ENCODE results near the gene MICALL2. TPM values are rescaled to one million over a fixed set of nuclear protein-coding genes. Genes with fewer than 3 reads are reported as not detected.

MICALL2 gene
- total RNA-seq, 1 experiment from 2014 or later: not detected

- Histone ChIP-seq H3K9ac (ENCODE audit: low read length) (no peak overlapping the region), H3K4me2 (ENCODE audit: low read depth, low read length, poor library complexity, severe bottlenecking) (no peak overlapping the region), H4K20me1 (ENCODE audit: insufficient read depth, low read depth, low read length) (no peaks in the 10 kb centered on the region), H3K27ac (ENCODE audit: low read length) (no peak overlapping the region), H3K4me1 (ENCODE audit: low read length) (no peaks in the 10 kb centered on the region; the same call in 1 of the 2 replicates), H3K36me3 (ENCODE audit: insufficient read depth, low read length) (no peaks in the 10 kb centered on the region), H2AFZ (ENCODE audit: low read length) (no peak overlapping the region), H3K4me3 (ENCODE audit: low read length) (no peak overlapping the region), H3K79me2 (ENCODE audit: low read length) (no peaks in the 10 kb centered on the region), H3K9me2 (replicated peaks; ENCODE audit: insufficient read depth, low read length) (no peaks in the 10 kb centered on the region), H3K9me3 (ENCODE audit: low read length) (no peaks in the 10 kb centered on the region), H3K27me3 (ENCODE audit: low read length) (no peaks in the 10 kb centered on the region)
- DNase-seq: no peak
These were observed 32.1 kb downstream of the MICALL2 start for GRCh38 chr7:1427064-1427657.

GRCh38 chr7:1426474-1426873, 32.8 kb downstream of the MICALL2 start:
- no peaks in the 10 kb centered on the region; the same call in 1 of the 2 replicates for H3K4me1 ChIP-seq (ENCODE audit: low read length)
- no peak overlapping the region for H2AFZ ChIP-seq (ENCODE audit: low read length)
- no peaks in the 10 kb centered on the region for H3K79me2 ChIP-seq (ENCODE audit: low read length)
- H3K36me3 ChIP-seq (ENCODE audit: insufficient read depth, low read length): no peaks in the 10 kb centered on the region
- H3K9me2 ChIP-seq (replicated peaks; ENCODE audit: insufficient read depth, low read length): no peaks in the 10 kb centered on the region
- H3K4me3 ChIP-seq (ENCODE audit: low read length): no peak overlapping the region
- H4K20me1 ChIP-seq (ENCODE audit: insufficient read depth, low read depth, low read length): no peaks in the 10 kb centered on the region
- no peak overlapping the region for H3K27ac ChIP-seq (ENCODE audit: low read length)
- H3K9me3 ChIP-seq (ENCODE audit: low read length): no peaks in the 10 kb centered on the region
- H3K4me2 ChIP-seq (ENCODE audit: low read depth, low read length, poor library complexity, severe bottlenecking): no peak overlapping the region
- no peak for DNase-seq
- H3K9ac ChIP-seq (ENCODE audit: low read length): no peak overlapping the region
- no peaks in the 10 kb centered on the region for H3K27me3 ChIP-seq (ENCODE audit: low read length)

DNA sequence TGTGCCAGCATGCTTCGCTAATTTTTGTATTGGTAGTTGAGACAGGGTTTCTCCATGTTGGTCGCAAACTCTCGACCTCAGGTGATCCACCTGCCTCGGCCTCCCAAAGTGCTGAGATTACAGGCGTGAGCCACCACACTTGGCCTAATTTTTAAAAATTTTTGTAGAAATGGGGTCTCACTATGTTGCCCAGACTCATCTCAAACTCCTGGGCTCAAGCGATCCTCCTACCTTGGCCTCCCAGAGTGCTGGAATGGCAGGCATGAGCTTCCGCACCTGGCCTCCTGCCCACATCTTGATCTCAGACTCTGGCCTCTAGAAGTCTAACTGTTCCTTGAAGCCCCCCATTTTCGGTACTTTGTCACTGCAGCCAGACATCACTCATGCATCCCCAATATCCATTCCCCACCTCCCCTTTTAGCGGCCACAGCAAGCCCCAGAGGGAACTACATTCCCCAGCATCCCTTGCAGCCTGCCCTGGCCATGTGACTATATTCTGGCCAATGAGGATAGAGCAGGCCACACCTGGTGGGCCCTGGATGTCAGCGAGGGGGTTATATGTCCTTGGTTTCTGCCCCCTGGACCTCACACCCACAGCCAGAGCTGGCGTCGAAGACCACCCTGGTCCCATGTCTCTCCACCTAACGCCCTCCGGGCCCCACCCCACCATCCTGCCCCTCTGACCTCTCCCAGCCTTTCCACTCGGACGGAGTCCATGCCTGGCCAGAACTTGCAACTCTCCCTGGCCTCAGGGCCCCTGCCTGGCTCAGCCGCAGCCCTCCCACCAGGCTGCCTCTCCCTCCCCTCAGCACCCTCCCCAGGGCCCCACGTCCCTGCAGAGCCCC, 33.8 kb downstream of the MICALL2 start:
- H4K20me1 ChIP-seq (ENCODE audit: insufficient read depth, low read depth, low read length): no peaks in the 10 kb centered on the region
- no peak overlapping the region for H3K4me3 ChIP-seq (ENCODE audit: low read length)
- H3K9ac ChIP-seq (ENCODE audit: low read length): no peak overlapping the region
- no peak overlapping the region for H2AFZ ChIP-seq (ENCODE audit: low read length)
- no peaks in the 10 kb centered on the region for H3K27me3 ChIP-seq (ENCODE audit: low read length)
- H3K4me2 ChIP-seq (ENCODE audit: low read depth, low read length, poor library complexity, severe bottlenecking): no peak overlapping the region
- no peaks in the 10 kb centered on the region for H3K79me2 ChIP-seq (ENCODE audit: low read length)
- H3K36me3 ChIP-seq (ENCODE audit: insufficient read depth, low read length): no peaks in the 10 kb centered on the region
- H3K27ac ChIP-seq (ENCODE audit: low read length): no peak overlapping the region
- no peaks in the 10 kb centered on the region; the same call in 1 of the 2 replicates for H3K4me1 ChIP-seq (ENCODE audit: low read length)
- DNase-seq: peak; percentile 72
- no peaks in the 10 kb centered on the region for H3K9me2 ChIP-seq (replicated peaks; ENCODE audit: insufficient read depth, low read length)
- H3K9me3 ChIP-seq (ENCODE audit: low read length): no peaks in the 10 kb centered on the region

- no peak for DNase-seq
- no peak overlapping the region for H3K9ac ChIP-seq (ENCODE audit: low read length)
- H3K27ac ChIP-seq (ENCODE audit: low read length): no peak overlapping the region
- H3K4me2 ChIP-seq (ENCODE audit: low read depth, low read length, poor library complexity, severe bottlenecking): no peak overlapping the region
- no peaks in the 10 kb centered on the region for H3K9me2 ChIP-seq (replicated peaks; ENCODE audit: insufficient read depth, low read length)
- no peak overlapping the region for H3K4me3 ChIP-seq (ENCODE audit: low read length)
- no peaks in the 10 kb centered on the region for H4K20me1 ChIP-seq (ENCODE audit: insufficient read depth, low read depth, low read length)
- H3K36me3 ChIP-seq (ENCODE audit: insufficient read depth, low read length): no peaks in the 10 kb centered on the region
- no peaks in the 10 kb centered on the region for H3K9me3 ChIP-seq (ENCODE audit: low read length)
- H3K79me2 ChIP-seq (ENCODE audit: low read length): no peaks in the 10 kb centered on the region
- H3K4me1 ChIP-seq (ENCODE audit: low read length): no peaks in the 10 kb centered on the region; the same call in 1 of the 2 replicates
- H2AFZ ChIP-seq (ENCODE audit: low read length): no peak overlapping the region
- no peaks in the 10 kb centered on the region for H3K27me3 ChIP-seq (ENCODE audit: low read length)
These were observed 35.2 kb downstream of the MICALL2 start for GRCh38 chr7:1424041-1424440.

GRCh38 chr7:1423264-1423811, 35.9 kb downstream of the MICALL2 start:
- no peaks in the 10 kb centered on the region for H3K79me2 ChIP-seq (ENCODE audit: low read length)
- no peaks in the 10 kb centered on the region; the same call in 1 of the 2 replicates for H3K4me1 ChIP-seq (ENCODE audit: low read length)
- no peaks in the 10 kb centered on the region for H3K9me2 ChIP-seq (replicated peaks; ENCODE audit: insufficient read depth, low read length)
- H3K27me3 ChIP-seq (ENCODE audit: low read length): no peaks in the 10 kb centered on the region
- H3K4me2 ChIP-seq (ENCODE audit: low read depth, low read length, poor library complexity, severe bottlenecking): no peak overlapping the region
- no peaks in the 10 kb centered on the region for H3K9me3 ChIP-seq (ENCODE audit: low read length)
- no peak overlapping the region for H3K27ac ChIP-seq (ENCODE audit: low read length)
- DNase-seq: no peak
- H4K20me1 ChIP-seq (ENCODE audit: insufficient read depth, low read depth, low read length): no peaks in the 10 kb centered on the region
- H3K4me3 ChIP-seq (ENCODE audit: low read length): no peak overlapping the region
- H3K9ac ChIP-seq (ENCODE audit: low read length): no peak overlapping the region
- H3K36me3 ChIP-seq (ENCODE audit: insufficient read depth, low read length): no peaks in the 10 kb centered on the region
- H2AFZ ChIP-seq (ENCODE audit: low read length): no peak overlapping the region

GRCh38 chr7:1422512-1423263, 36.6 kb downstream of the MICALL2 start:
- Histone ChIP-seq H3K27me3 (ENCODE audit: low read length) (no peaks in the 10 kb centered on the region), H2AFZ (ENCODE audit: low read length) (no peak overlapping the region), H3K4me1 (ENCODE audit: low read length) (no peaks in the 10 kb centered on the region; the same call in 1 of the 2 replicates), H3K4me2 (ENCODE audit: low read depth, low read length, poor library complexity, severe bottlenecking) (no peak overlapping the region), H3K9ac (ENCODE audit: low read length) (no peak overlapping the region), H3K9me3 (ENCODE audit: low read length) (no peaks in the 10 kb centered on the region), H3K4me3 (ENCODE audit: low read length) (no peak overlapping the region), H3K79me2 (ENCODE audit: low read length) (no peaks in the 10 kb centered on the region), H3K27ac (ENCODE audit: low read length) (no peak overlapping the region), H3K36me3 (ENCODE audit: insufficient read depth, low read length) (no peaks in the 10 kb centered on the region), H3K9me2 (replicated peaks; ENCODE audit: insufficient read depth, low read length) (no peaks in the 10 kb centered on the region), H4K20me1 (ENCODE audit: insufficient read depth, low read depth, low read length) (no peaks in the 10 kb centered on the region)
- peak; percentile 52 for DNase-seq

GRCh38 chr7:1421946-1422345, 37.3 kb downstream of the MICALL2 start:
- Histone ChIP-seq H3K27me3 (ENCODE audit: low read length) (no peaks in the 10 kb centered on the region), H3K27ac (ENCODE audit: low read length) (no peak overlapping the region), H4K20me1 (ENCODE audit: insufficient read depth, low read depth, low read length) (no peaks in the 10 kb centered on the region), H3K9me2 (replicated peaks; ENCODE audit: insufficient read depth, low read length) (no peaks in the 10 kb centered on the region), H3K4me3 (ENCODE audit: low read length) (no peak overlapping the region), H3K36me3 (ENCODE audit: insufficient read depth, low read length) (no peaks in the 10 kb centered on the region), H3K9ac (ENCODE audit: low read length) (no peak overlapping the region), H3K4me1 (ENCODE audit: low read length) (no peaks in the 10 kb centered on the region; the same call in 1 of the 2 replicates), H3K79me2 (ENCODE audit: low read length) (no peaks in the 10 kb centered on the region), H2AFZ (ENCODE audit: low read length) (no peak overlapping the region), H3K9me3 (ENCODE audit: low read length) (no peaks in the 10 kb centered on the region), H3K4me2 (ENCODE audit: low read depth, low read length, poor library complexity, severe bottlenecking) (no peak overlapping the region)
- DNase-seq: no peak

Measured in Karpas-422 (cell line).